HepG2 (cell line): Measurements from ENCODE around the gene MSL2.

Experiments used
- ARHGAP35 ChIP-seq: sonication (generic); formaldehyde crosslinking; IDR thresholded peaks from 2 replicates; pipeline ENCODE4 v1.9.0; 2022; ENCODE audit warnings: mild to moderate bottlenecking, inconsistent platforms, moderate library complexity, missing genetic modification reagents, borderline replicate concordance
- BRCA1 ChIP-seq: sonication (generic); formaldehyde crosslinking; IDR thresholded peaks from 2 replicates; pipeline ENCODE4 v1.4.0; 2020; ENCODE audit warnings: missing genetic modification reagents
- CTCF ChIP-seq: sonication (generic); formaldehyde crosslinking; IDR thresholded peaks from 2 replicates; pipeline ENCODE4 v1.5.0; 2020; ENCODE audit warnings: mild to moderate bottlenecking, missing genetic modification reagents, moderate library complexity
- DMAP1 ChIP-seq: IDR thresholded peaks from 2 replicates; pipeline ENCODE4 v1.6.1; 2016
- GABPA ChIP-seq, 2 experiments: IDR thresholded peaks; 2 replicates each; pipeline ENCODE4 v1.6.1; 2011 to 2016; ENCODE audit warnings: low read depth in 2 of 2, low read length in 1 of 2, missing biosample characterization in 1 of 2, missing genetic modification characterization in 1 of 2
- HHEX ChIP-seq: IDR thresholded peaks from 2 replicates; pipeline ENCODE4 v1.6.1; 2016; ENCODE audit warnings: control low read depth
- SIX4 ChIP-seq: sonication (generic); formaldehyde crosslinking; IDR thresholded peaks from 2 replicates; pipeline ENCODE4 v1.4.0; 2020; ENCODE audit warnings: missing genetic modification reagents
- SKIL ChIP-seq: sonication (generic); formaldehyde crosslinking; IDR thresholded peaks from 2 replicates; pipeline ENCODE4 v1.8.0; 2022; ENCODE audit warnings: missing genetic modification reagents, mild to moderate bottlenecking, moderate library complexity, borderline replicate concordance
- TAF1 ChIP-seq: sonication (generic); formaldehyde crosslinking; IDR thresholded peaks from 2 replicates; pipeline ENCODE4 v1.4.0; 2020; ENCODE audit warnings: missing genetic modification reagents
- U2AF1 ChIP-seq: fragments of 200-400 bp; formaldehyde crosslinking; optimal IDR thresholded peaks from 2 replicates; pipeline ENCODE3; 2017; ENCODE audit warnings: mild to moderate bottlenecking, low read depth, low read length
- ZNF747 ChIP-seq: sonication (generic); formaldehyde crosslinking; IDR thresholded peaks from 2 replicates; pipeline ENCODE4 v1.8.1; 2023; ENCODE audit warnings: missing genetic modification reagents, mild to moderate bottlenecking, borderline replicate concordance

- no peak for TF ChIP-seq U2AF1
- TF ChIP-seq GABPA (IDR thresholded peaks at IDR 0.05; ENCODE audit: low read depth, low read length), result no peak
- no peak for TF ChIP-seq GABPA (CRISPR knock-in tag; IDR thresholded peaks at IDR 0.05; ENCODE audit: low read depth)
- TF ChIP-seq BRCA1 (CRISPR knock-in tag), result no peak
- TF ChIP-seq ZNF747, result no peak
- TF ChIP-seq TAF1 (CRISPR knock-in tag), result no peak
- no peak for TF ChIP-seq SIX4 (CRISPR knock-in tag)
- no peak for TF ChIP-seq SKIL (CRISPR knock-in tag)
- TF ChIP-seq DMAP1 (CRISPR knock-in tag), result no peak
- TF ChIP-seq ARHGAP35 (CRISPR knock-in tag), result no peak
- TF ChIP-seq HHEX (CRISPR knock-in tag), result no peak
- TF ChIP-seq CTCF (CRISPR knock-in tag), result 0 out of 2 replicates have a peak, but pooled peaks have one; percentile 15
Measured at GRCh38 chr3:136237961-136238649, 42.0 kb upstream of the MSL2 start.
